H7 (cell line): ENCODE data around the gene MIGA1. TPM values are rescaled to one million over a fixed set of nuclear protein-coding genes. Genes with fewer than 3 reads are reported as not detected.
A peak's percentile ranks its signal among the peaks of the same experiment; 100 is the strongest.
"Not testable (repeated sequence)": the region's sequence is repeated elsewhere in the genome, so short reads cannot be mapped to it uniquely, and the experiment has no call there.

Source experiments
- DNase-seq: peaks from one replicate; pipeline ENCODE4 v3.0.0; 2012
- H3K27me3 ChIP-seq: 2 replicates; pipeline ENCODE4 v1.6.0; 2011; ENCODE audit warnings: mild to moderate bottlenecking, low read length; ENCODE audit not compliant: control insufficient read depth, insufficient read depth
- H3K36me3 ChIP-seq: replicated peaks from 2 replicates; pipeline ENCODE4 v1.5.1; 2011; ENCODE audit warnings: low read length; ENCODE audit not compliant: control insufficient read depth, insufficient read depth
- H3K4me3 ChIP-seq: 2 replicates; pipeline ENCODE4 v1.5.1; 2011; ENCODE audit warnings: low read depth, mild to moderate bottlenecking, control low read depth, low read length, moderate library complexity; ENCODE audit not compliant: insufficient read depth
- total RNA-seq: library from RNA; depleted of rRNA; stranded (reverse); fragments of >200 nt; shearing (Covaris generic); gene quantifications from 2 replicates; pipeline ENCODE4 v1.2.3, GENCODE V29; 2014; rRNA removed

Gene MIGA1
- total RNA-seq: 7.1 and 9.1 TPM in 2 replicates

GRCh38 chr1:77779529-77780281 is at the start of gene MIGA1:
Gene MIGA1 (plus strand): TSS chr1:77779649. CDS start chr1:77783253, 3,604 bp downstream.
- peak; percentile 89 for DNase-seq
- peak within 1 kb of the TSS; percentile 89 for H3K4me3 ChIP-seq
- H3K27me3 ChIP-seq: no peaks in the 10 kb centered on the region
- peaks cover 1% of the 10 kb centered on the region; the same call in 1 of the 2 replicates for H3K36me3 ChIP-seq

- DNase-seq: no peak
- Histone ChIP-seq H3K4me3 (no peak overlapping the region), H3K36me3 (peaks cover 3% of the 10 kb centered on the region), H3K27me3 (no peaks in the 10 kb centered on the region)
Observed at GRCh38 chr1:77732090-77732489, 47.4 kb upstream of the MIGA1 start.

DNA sequence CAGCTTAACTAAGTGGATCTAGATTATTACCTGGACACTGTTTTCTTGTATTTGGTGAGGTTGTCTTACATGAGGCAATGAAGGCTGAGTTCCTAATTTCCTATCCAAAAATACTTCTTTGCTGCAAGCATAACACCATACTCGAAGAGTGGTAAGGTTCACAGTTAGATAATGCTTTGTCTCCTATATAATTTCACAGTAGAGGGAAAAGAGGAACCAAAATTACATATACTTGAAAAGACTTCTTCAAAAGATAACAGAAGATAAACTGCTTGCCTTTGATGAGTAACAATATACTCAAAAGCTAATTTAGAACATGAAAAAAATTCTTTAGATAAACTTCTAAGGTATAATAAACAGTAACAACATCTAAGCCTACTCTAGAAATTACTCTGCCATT is 40.2 kb upstream of the MIGA1 start:
- Histone ChIP-seq H3K36me3 (no peaks in the 10 kb centered on the region; the same call in 1 of the 2 replicates), H3K27me3 (no peaks in the 10 kb centered on the region), H3K4me3 (no peak overlapping the region)
- DNase-seq: no peak

GRCh38 chr1:77741316-77741715 is 38.1 kb upstream of the MIGA1 start:
- DNase-seq: no peak
- H3K27me3 ChIP-seq: no peaks in the 10 kb centered on the region
- no peaks in the 10 kb centered on the region; the same call in 1 of the 2 replicates for H3K36me3 ChIP-seq

DNA sequence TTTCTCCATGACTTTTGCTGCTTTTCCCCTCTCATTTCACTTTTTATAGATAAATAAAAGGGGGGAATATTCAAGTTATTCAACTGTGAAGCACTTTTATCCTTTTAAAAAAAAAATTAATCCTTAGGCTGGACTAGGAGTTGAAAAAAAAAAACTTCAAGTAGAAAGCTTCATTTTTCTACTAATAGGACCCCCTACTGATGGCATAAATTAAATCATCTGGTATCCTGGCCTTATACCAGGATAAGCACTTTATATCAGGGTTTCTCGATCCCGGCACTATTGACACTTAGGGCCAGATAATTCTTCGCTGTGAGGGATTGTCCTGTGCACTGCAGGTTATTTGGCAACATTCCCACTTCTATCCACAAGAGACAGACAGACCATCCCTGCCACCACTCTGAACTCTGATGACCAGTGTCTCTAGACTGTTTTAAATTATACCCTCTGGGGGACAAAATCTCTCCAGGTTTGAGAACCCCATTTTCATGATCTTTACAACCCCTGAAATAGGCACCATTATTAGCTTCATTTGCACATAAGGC is 37.4 kb upstream of the MIGA1 start:
- H3K36me3 ChIP-seq: no peaks in the 10 kb centered on the region; the same call in 1 of the 2 replicates
- DNase-seq: no peak
- H3K4me3 ChIP-seq: no peak overlapping the region

More at GRCh38 chr1:77741316-77741715, 38.1 kb upstream of the MIGA1 start:
- no peak overlapping the region for H3K4me3 ChIP-seq

GRCh38 chr1:77744576-77744975 is 34.9 kb upstream of the MIGA1 start:
- Histone ChIP-seq H3K36me3 (no peaks in the 10 kb centered on the region; the same call in 1 of the 2 replicates), H3K27me3 (no peaks in the 10 kb centered on the region), H3K4me3 (no peak overlapping the region)
- no peak for DNase-seq

More for the DNA sequence above, 37.4 kb upstream of the MIGA1 start:
- no peaks in the 10 kb centered on the region for H3K27me3 ChIP-seq

GRCh38 chr1:77749489-77749888 is 30.0 kb upstream of the MIGA1 start:
- not testable (repeated sequence) for H3K27me3 ChIP-seq, H3K36me3 ChIP-seq, DNase-seq, H3K4me3 ChIP-seq

- Histone ChIP-seq H3K27me3 (no peaks in the 10 kb centered on the region), H3K4me3 (no peak overlapping the region), H3K36me3 (no peaks in the 10 kb centered on the region)
- no peak for DNase-seq
Observed at GRCh38 chr1:77756052-77756754, 23.2 kb upstream of the MIGA1 start.

DNA sequence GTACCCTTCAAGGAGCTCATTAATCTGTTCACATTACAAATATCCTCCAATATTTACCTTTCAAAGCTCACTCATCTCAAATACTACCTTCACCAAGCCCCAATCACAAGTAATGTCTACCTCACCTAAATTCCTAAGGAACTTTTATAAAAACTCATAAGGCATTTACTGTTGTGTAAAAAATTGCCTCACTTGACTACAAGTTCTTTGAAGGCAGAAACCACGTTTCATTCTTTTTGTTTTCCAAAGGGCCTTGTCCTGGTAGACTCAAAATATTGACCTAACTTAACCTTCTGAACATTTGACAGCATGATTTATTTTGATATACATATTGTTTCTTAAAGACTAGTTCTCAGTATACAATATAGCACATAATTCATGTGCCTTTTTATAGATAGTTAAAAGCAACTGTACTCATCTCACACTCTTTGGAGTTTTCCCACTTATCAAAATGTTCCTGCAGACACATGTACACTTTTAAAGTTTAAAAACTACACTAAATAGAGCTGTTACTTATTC is 22.3 kb upstream of the MIGA1 start:
- no peaks in the 10 kb centered on the region for H3K27me3 ChIP-seq
- DNase-seq: no peak
- H3K36me3 ChIP-seq: no peaks in the 10 kb centered on the region
- H3K4me3 ChIP-seq: no peak overlapping the region

DNA sequence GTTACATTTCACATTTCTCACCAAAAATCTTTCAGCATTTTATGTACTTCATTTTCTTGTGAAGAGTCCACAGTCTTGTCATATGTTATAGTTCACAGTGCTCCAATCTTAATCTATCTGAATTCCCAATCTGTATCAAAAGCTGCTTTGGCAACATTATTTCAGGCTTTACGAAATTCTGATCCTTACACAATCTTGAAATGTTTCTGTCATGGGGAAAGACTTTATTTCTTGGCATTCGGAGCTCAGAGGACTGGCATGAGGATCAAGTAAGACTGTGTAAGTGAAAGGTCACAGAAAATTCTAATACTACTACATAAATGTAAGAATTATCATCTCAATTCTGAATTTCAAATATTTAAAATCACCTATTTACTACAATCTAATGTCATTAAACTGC is 21.8 kb upstream of the MIGA1 start:
- no peak for DNase-seq
- H3K36me3 ChIP-seq: no peaks in the 10 kb centered on the region
- H3K27me3 ChIP-seq: no peaks in the 10 kb centered on the region
- H3K4me3 ChIP-seq: no peak overlapping the region

- H3K27me3 ChIP-seq: no peaks in the 10 kb centered on the region
- H3K36me3 ChIP-seq: no peaks in the 10 kb centered on the region
- peak within 1 kb of the TSS; percentile 98 for H3K4me3 ChIP-seq
- DNase-seq: peak; percentile 96
Observed at GRCh38 chr1:77759071-77760028, 20.1 kb upstream of the MIGA1 start, which contains the start of gene USP33. Gene USP33 (minus strand): TSS chr1:77759852. CDS start chr1:77741697, 18,155 bp downstream.

DNA sequence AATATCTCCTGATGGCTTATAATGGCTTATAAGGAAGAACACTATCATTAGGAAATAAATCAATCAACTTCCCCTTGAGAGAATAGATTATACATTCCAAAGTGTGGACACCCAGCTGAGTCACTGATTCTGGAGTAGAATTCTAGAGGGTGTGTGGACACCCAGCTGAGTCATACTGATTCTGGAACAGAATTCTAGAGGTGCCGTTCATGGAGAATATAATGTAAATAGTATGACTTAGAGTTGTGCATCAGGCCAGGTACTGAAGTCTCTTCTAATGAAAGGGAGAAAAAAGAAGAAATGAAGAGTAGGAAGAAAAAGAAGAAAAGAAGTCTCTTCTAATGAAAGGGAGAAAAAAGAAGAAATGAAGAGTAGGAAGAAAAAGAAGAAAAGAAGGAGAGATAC is 17.4 kb upstream of the MIGA1 start:
- DNase-seq: no peak
- Histone ChIP-seq H3K27me3 (no peaks in the 10 kb centered on the region; the same call in 1 of the 2 replicates), H3K36me3 (no peaks in the 10 kb centered on the region), H3K4me3 (no peak overlapping the region)

DNA sequence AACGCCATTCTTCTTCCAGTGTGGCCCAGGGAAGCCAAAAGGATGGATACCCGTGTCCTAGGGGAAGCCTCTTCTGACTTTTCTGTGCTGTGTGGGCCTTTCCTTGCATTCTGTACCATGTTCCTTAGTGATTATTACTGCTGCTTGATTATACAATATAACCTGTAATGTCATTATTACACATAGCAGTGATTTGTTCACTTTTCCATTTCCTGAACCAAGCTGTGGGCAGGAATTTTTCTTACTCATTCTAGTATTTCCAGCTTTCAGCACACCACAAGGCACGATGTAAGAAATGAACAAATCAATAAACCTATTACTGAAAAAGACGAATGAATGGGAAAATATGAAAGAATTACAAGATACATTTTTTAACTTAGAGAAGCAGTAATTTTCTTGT is 11.4 kb upstream of the MIGA1 start:
- H3K36me3 ChIP-seq: no peaks in the 10 kb centered on the region
- no peak for DNase-seq
- H3K4me3 ChIP-seq: no peak overlapping the region
- H3K27me3 ChIP-seq: no peaks in the 10 kb centered on the region; the same call in 1 of the 2 replicates
